Hepatocyte (in vitro differentiated cells): ENCODE data around the gene MRPS10.

ENCODE experiments used
- CTCF ChIP-seq: fragments of 200-600 bp; sonication (generic); IDR thresholded peaks from 2 replicates; pipeline ENCODE4 v1.5.1; 2016; ENCODE audit warnings: antibody characterized with exemption, mild to moderate bottlenecking; ENCODE audit not compliant: poor library complexity
- EZH2 ChIP-seq: fragments of 200-600 bp; sonication (generic); IDR thresholded peaks from 2 replicates; pipeline ENCODE4 v1.6.1; 2016; ENCODE audit warnings: antibody characterized with exemption, mild to moderate bottlenecking, borderline replicate concordance

GRCh38 chr6:42259286-42259685 lies 41.6 kb upstream of the MRPS10 start:
- TF ChIP-seq EZH2 (no peak), CTCF (no peak)
